H1 (cell line): ENCODE measurements around the gene OIP5. TPM values are rescaled to one million over a fixed set of nuclear protein-coding genes. Genes with fewer than 3 reads are reported as not detected.

Experiments used
- CHD2 ChIP-seq: IDR thresholded peaks from 2 replicates; pipeline ENCODE4 v1.6.1; 2012; ENCODE audit warnings: low read length, improper control_type of control experiment
- CTBP2 ChIP-seq: IDR thresholded peaks from 2 replicates; pipeline ENCODE4 v1.7.0; 2011; ENCODE audit warnings: borderline replicate concordance, mild to moderate bottlenecking, moderate library complexity, mixed read lengths, low read length; ENCODE audit not compliant: insufficient read depth, insufficient read length
- SIN3A ChIP-seq, 2 experiments: IDR thresholded peaks in 1 of 2; conservative IDR thresholded peaks in 1 of 2; 2 replicates each; pipeline ENCODE4 v1.6.1; 2011 to 2012; ENCODE audit warnings: low read length in 2 of 2, improper control_type of control experiment in 1 of 2, low read depth in 1 of 2, mild to moderate bottlenecking in 1 of 2
- polyA plus RNA-seq, 7 experiments: library from polyadenylated mRNA; depleted of rRNA in 3 of 7; stranded (reverse) in 5 of 7; unstranded in 2 of 7; fragments of >200 nt in 5 of 7; fragments of 200-250 nt in 2 of 7; gene quantifications; 1 replicate in 5 of 7; 2 replicates in 1 of 7; 4 replicates in 1 of 7; pipeline versions ENCODE4 v1.2.1 to v1.2.3, GENCODE V29; 2011 to 2013; ENCODE audit warnings: missing spikeins in 2 of 7, mixed read lengths in 2 of 7
- total RNA-seq: library from RNA; stranded (reverse); fragmentation: NEBNext Ultra II Directional; extraction: Animal tissue kit (Norgen Biotek cat#: 25700); gene quantifications from 2 replicates; pipeline ENCODE4 v1.2.1, GENCODE V29; 2021

OIP5 gene
- total and polyA plus RNA-seq, 2 of the 8 experiments (the other 6 are each of a cell fraction or from before 2014, with no cell fraction given) = 34.8 to 44.5 TPM

DNA sequence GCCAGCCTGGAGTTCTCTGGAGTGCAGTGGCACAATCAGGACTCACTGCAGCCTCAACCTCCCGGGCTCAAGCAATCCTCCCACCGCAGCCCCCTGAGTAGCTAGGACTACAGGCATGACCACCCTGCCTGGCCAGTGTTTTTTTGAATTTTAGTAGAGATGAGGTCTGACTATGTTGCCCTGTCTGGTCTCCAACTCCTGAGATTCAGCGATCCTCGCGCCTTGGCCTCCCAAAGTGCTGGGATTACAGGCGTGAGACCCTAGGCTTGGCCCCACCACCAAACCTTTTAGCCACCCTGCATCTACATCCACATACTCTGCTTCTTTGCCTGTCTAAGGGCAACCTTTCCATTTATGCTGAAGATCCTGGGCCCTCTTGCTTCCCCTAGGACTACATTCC lies 4.7 kb upstream of the OIP5 start (continued):
- TF ChIP-seq SIN3A (conservative IDR thresholded peaks at IDR 0.05 in 1 of 2, IDR thresholded peaks at IDR 0.05 in 1 of 2; ENCODE audit: low read depth in 1 of 2, low read length in 2 of 2) (no peak), CTBP2 (no peak), CHD2 (no peak)
